ENCODE measurements around the gene DAPK1.

Gene DAPK1

GRCh38 chr9:87628346-87628745 is 130.7 kb downstream of the DAPK1 start:
- CTCF ChIA-PET = interaction anchor here (1.5 kb wide), 1 partner anchor 21 kb away, joined by 3 read pairs; no protein-coding TSS in a partner anchor
- POLR2A ChIA-PET = no interaction called here
- no peak for TF ChIP-seq CTCF (IDR thresholded peaks at IDR 0.05; ENCODE audit: control extremely low read depth, extremely low read depth, low read depth, missing control alignments)
- no peak for DNase-seq (ENCODE audit: extremely low spot score)

DNA sequence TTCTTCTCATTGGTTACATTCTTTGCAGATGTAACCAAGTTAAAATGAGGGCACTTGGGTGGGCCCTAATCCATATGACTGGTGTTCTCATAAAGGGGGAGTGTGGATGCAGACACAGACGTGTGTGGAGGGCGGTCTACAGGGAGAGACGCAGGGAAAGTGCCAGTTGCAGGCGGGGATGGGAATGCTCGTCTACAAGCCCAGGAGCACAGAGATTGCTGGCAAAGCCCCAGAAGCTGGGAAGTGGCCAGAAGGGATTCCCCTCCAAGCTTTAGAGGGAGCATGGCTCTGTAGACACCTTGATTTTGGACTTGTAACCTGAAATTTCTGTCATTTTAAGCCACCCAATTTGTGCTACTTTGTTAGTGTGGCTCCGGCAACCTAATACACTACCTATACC is 131.4 kb downstream of the DAPK1 start:
- ChIA-PET POLR2A (no interaction called here), CTCF (no interaction called here)
- no peak for DNase-seq (ENCODE audit: extremely low spot score)
- TF ChIP-seq CTCF (IDR thresholded peaks at IDR 0.05; ENCODE audit: control extremely low read depth, extremely low read depth, low read depth, missing control alignments) = no peak

DNA sequence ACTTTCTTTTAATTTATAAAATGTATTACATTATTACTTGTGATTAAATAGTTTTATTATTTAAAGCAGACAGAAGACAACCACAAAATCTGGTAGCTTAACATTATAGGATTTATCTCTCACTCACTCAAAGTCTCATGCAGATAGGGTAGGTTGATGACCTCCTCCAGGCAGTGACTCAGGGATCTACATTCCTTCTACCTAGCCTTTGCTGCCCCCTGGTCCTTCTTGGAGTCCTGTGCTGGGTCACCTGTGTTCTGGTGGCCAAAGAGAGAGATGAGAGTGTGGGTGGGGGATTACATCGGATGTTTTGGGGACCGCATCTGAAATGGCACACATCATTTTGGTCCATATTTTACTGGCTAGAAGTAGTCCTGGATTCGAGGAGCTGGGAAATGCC is 132.6 kb downstream of the DAPK1 start:
- ChIA-PET POLR2A (no interaction called here), CTCF (interaction anchor here (0.9 to 1.9 kb wide), 3 partner anchors 11 to 18 kb away, joined by 3 to 8 read pairs (median 3); no protein-coding TSS in a partner anchor)
- TF ChIP-seq CTCF (IDR thresholded peaks at IDR 0.05; ENCODE audit: control extremely low read depth, extremely low read depth, low read depth, missing control alignments) = no peak
- no peak for DNase-seq (ENCODE audit: extremely low spot score)

DNA sequence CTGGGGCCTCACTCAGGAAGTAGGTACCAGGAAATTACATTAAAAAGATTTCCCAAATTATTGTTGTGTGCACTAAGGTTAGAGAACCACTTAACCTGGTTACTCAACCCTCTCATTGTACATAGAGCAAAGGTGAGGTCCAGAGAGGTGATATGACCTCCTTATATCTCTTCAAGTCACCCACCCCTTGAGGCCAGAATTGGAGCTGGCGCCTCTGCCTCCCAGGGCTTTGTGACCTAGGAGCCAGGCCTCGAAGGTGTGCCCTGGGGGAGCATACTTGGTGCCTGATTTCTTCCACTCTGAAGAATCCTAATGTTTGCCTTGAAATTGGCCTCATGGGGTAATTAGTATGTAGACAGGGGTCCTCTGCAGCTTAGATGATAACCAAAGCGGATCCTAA is 133.2 kb downstream of the DAPK1 start:
- CTCF ChIA-PET = interaction anchor here (1.0 to 1.9 kb wide), 2 partner anchors 11 to 18 kb away, joined by 3 to 8 read pairs; no protein-coding TSS in a partner anchor
- no peak for TF ChIP-seq CTCF (IDR thresholded peaks at IDR 0.05; ENCODE audit: control extremely low read depth, extremely low read depth, low read depth, missing control alignments)
- POLR2A ChIA-PET = no interaction called here
- no peak for DNase-seq (ENCODE audit: extremely low spot score)

DNA sequence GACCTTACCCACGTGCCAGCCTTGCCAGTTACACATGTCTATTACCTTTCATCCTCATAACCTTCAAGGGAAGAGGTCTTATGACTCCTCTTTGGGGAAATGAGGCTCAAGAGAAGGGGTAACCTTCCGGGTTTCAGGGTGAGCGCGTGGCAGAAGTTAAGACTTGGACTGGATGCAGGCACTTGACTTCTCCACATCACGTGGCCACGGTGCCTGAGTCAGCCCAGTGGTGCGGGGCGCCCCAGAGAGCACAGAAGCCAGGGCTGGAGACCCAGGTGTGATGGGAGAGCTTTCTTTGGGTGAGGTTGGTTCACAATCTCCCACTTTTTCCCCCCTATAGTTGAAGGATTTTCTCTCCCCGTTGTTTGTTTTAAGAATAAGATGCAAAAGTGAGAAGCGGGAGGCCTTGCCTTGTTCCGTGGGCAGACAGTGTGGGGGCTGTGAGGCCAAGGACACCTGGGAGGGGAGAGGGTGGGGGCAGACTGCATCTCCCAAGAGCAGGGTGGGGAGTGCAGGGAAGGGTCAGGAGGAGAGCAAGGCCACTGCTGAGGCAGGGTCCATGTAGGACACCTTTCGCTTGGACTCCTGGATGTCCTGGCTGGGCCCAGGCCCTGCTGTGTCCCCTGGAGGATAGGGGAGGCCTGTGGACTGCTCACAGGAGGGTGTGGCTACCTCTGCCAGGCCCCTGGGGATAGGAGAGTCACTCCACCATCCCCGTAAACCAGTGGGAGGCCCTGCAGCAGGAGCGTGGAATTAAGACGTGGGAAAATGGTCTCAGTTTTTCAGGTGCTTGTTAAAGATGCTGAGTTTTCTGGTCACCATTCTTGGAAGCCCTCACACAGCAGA is 138.2 kb downstream of the DAPK1 start:
- TF ChIP-seq CTCF (IDR thresholded peaks at IDR 0.05; ENCODE audit: control extremely low read depth, extremely low read depth, low read depth, missing control alignments) = no peak
- ChIA-PET CTCF (interaction anchor here (1.0 kb wide), 1 partner anchor 13 kb away, joined by 3 read pairs; no protein-coding TSS in a partner anchor), POLR2A (no interaction called here)
- DNase-seq (ENCODE audit: extremely low spot score) = no peak

- ChIA-PET CTCF (interaction anchor here (1.2 to 1.8 kb wide), 2 partner anchors 11 to 19 kb away, joined by 4 to 5 read pairs; no protein-coding TSS in a partner anchor), POLR2A (no interaction called here)
- TF ChIP-seq CTCF (IDR thresholded peaks at IDR 0.05; ENCODE audit: control extremely low read depth, extremely low read depth, low read depth, missing control alignments) = no peak
- no peak for DNase-seq (ENCODE audit: extremely low spot score)
Measured at GRCh38 chr9:87638292-87638691, 140.6 kb downstream of the DAPK1 start.
